SW480 (cell line): ENCODE results near the gene HK2.
"Not testable (repeated sequence)": the region's sequence is repeated elsewhere in the genome, so short reads cannot be mapped to it uniquely, and the experiment has no call there.

Source experiments
- DNase-seq: peaks from one replicate; pipeline ENCODE4 v3.0.0-alpha.2; 2016; ENCODE audit warnings: low spot score

Gene HK2

GRCh38 chr2:74833418-74834233 lies at the start of gene HK2:
TSS of gene HK2 (plus strand) at chr2:74834127. CDS start at chr2:74834581, 454 bp downstream.
- DNase-seq, result peak; percentile 94

GRCh38 chr2:74789271-74789670 lies 44.7 kb upstream of the HK2 start:
- DNase-seq, result no peak

GRCh38 chr2:74792282-74792681 lies 41.6 kb upstream of the HK2 start:
- DNase-seq, result no peak

GRCh38 chr2:74794878-74795277 lies 39.0 kb upstream of the HK2 start:
- not testable (repeated sequence) for DNase-seq

- no peak for DNase-seq
Observed at GRCh38 chr2:74806355-74806839, 27.5 kb upstream of the HK2 start.

GRCh38 chr2:74806920-74807319 lies 27.0 kb upstream of the HK2 start:
- DNase-seq, result no peak

GRCh38 chr2:74812787-74813590 lies 20.9 kb upstream of the HK2 start:
- no peak for DNase-seq

GRCh38 chr2:74814102-74814501 lies 19.8 kb upstream of the HK2 start:
- DNase-seq, result no peak

GRCh38 chr2:74815941-74816340 lies 18.0 kb upstream of the HK2 start:
- no peak for DNase-seq

- no peak for DNase-seq
Observed at GRCh38 chr2:74816540-74817303, 17.2 kb upstream of the HK2 start.

- no peak for DNase-seq
Observed at GRCh38 chr2:74817304-74817675, 16.6 kb upstream of the HK2 start.

GRCh38 chr2:74819702-74820101 lies 14.2 kb upstream of the HK2 start:
- DNase-seq, result no peak

- DNase-seq, result no peak
Observed at GRCh38 chr2:74821177-74822126, 12.5 kb upstream of the HK2 start.

GRCh38 chr2:74822771-74823566 lies 11.0 kb upstream of the HK2 start:
- no peak for DNase-seq

GRCh38 chr2:74824679-74825078 lies 9.2 kb upstream of the HK2 start:
- DNase-seq, result no peak

- no peak for DNase-seq
Observed at GRCh38 chr2:74828543-74828942, 5.4 kb upstream of the HK2 start.

- peak; percentile 46 for DNase-seq
Observed at GRCh38 chr2:74831693-74832530, 2.0 kb upstream of the HK2 start.

- peak; percentile 44 for DNase-seq
Observed at GRCh38 chr2:74834234-74834791, 386 bp downstream of the HK2 start.
